Uterus (tissue), 4 donors: ENCODE results near the gene MYO15A. TPM values are rescaled to one million over a fixed set of nuclear protein-coding genes. Genes with fewer than 3 reads are reported as not detected.

Experiments
- DNase-seq, 2 donors: peaks; one replicate each; pipeline ENCODE4 v3.0.0-alpha.2; 2019 to 2020
- H3K27ac ChIP-seq, 2 donors: fragments of 200-600 bp; sonication (generic); 1 replicate in 1 of 2; 2 replicates in 1 of 2; pipeline ENCODE4 v1.5.1; 2016 to 2018
- H3K27me3 ChIP-seq, 2 donors: fragments of 200-600 bp; sonication (generic); one replicate each; pipeline ENCODE4 v1.5.1; 2018 to 2019; ENCODE audit warnings: control low read depth in 1 of 2
- H3K36me3 ChIP-seq, 2 donors: fragments of 200-600 bp; sonication (generic); one replicate each; pipeline ENCODE4 v1.5.1; 2019; ENCODE audit warnings: control low read depth in 1 of 2
- H3K4me1 ChIP-seq, 2 donors: fragments of 200-600 bp; sonication (generic); one replicate each; pipeline ENCODE4 v1.5.1; 2018 to 2019; ENCODE audit warnings: control low read depth in 1 of 2
- H3K4me3 ChIP-seq, 2 donors: fragments of 200-600 bp; sonication (generic); 1 replicate in 1 of 2; 2 replicates in 1 of 2; pipeline ENCODE4 v1.5.1; 2018 to 2019; ENCODE audit warnings: mild to moderate bottlenecking in 1 of 2
- H3K9me3 ChIP-seq, 2 donors: fragments of 200-600 bp; sonication (generic); one replicate each; pipeline ENCODE4 v1.5.1; 2019; ENCODE audit warnings: control low read depth in 1 of 2
- CTCF ChIP-seq, 4 experiments: fragments of 200-600 bp in 2 of 4; fragments of 450-650 bp in 2 of 4; sonication (generic) in 2 of 4; IDR thresholded peaks; one replicate each; pipeline ENCODE4 v1.5.1; 2016 to 2019; ENCODE audit warnings: antibody characterized with exemption in 4 of 4, mild to moderate bottlenecking in 2 of 4, moderate library complexity in 1 of 4
- POLR2A ChIP-seq, 2 donors: fragments of 450-650 bp; IDR thresholded peaks; one replicate each; pipeline ENCODE4 v1.6.1; 2016; ENCODE audit warnings: antibody characterized with exemption in 2 of 2, mild to moderate bottlenecking in 1 of 2, moderate library complexity in 1 of 2
- intact Hi-C: fragments of 100-400 bp; cut with DNase I; formaldehyde crosslinking; loops from one replicate; pipeline ENCODE4 v1.15.1; 2023; ENCODE audit warnings: low total_unique reads
- total RNA-seq, 4 donors: library from RNA; depleted of rRNA in 3 of 4; stranded (reverse); fragments of >200 nt in 3 of 4; gene quantifications; one replicate each; pipeline versions ENCODE4 v1.1.0 to v1.2.4, GENCODE V29; 2014 to 2023
- donor health status: DM: yes; HTN: yes; CAD: no.

MYO15A gene
- total RNA-seq, 4 donors from 2014 or later: 1.5 to 8.1 (median 2.9) TPM; not detected in 1

GRCh38 chr17:18066866-18067265 is 41.7 kb upstream of the MYO15A start:
- no peak for DNase-seq
- no peaks in the 10 kb centered on the region for H3K4me1 ChIP-seq
- H3K36me3 ChIP-seq: no peaks in the 10 kb centered on the region
- H3K4me3 ChIP-seq: no peak overlapping the region
- H3K9me3 ChIP-seq: no peaks in the 10 kb centered on the region
- TF ChIP-seq CTCF (IDR thresholded peaks at IDR 0.05): no peak
- TF ChIP-seq POLR2A (IDR thresholded peaks at IDR 0.05): no peak
- no peak overlapping the region for H3K27ac ChIP-seq
- intact Hi-C loops: no loop called here
- H3K27me3 ChIP-seq: no peaks in the 10 kb centered on the region

- no peak for DNase-seq
- TF ChIP-seq CTCF (IDR thresholded peaks at IDR 0.05) (no peak), POLR2A (IDR thresholded peaks at IDR 0.05) (no peak)
- intact Hi-C loops: no loop called here
- H3K27ac ChIP-seq: no peak overlapping the region
- H3K36me3 ChIP-seq: no peaks in the 10 kb centered on the region
- no peaks in the 10 kb centered on the region for H3K27me3 ChIP-seq
- H3K4me1 ChIP-seq: no peaks in the 10 kb centered on the region
- H3K9me3 ChIP-seq: no peaks in the 10 kb centered on the region
- no peak overlapping the region for H3K4me3 ChIP-seq
Measured at GRCh38 chr17:18069101-18069500, 39.5 kb upstream of the MYO15A start.

GRCh38 chr17:18070861-18071340 is 37.7 kb upstream of the MYO15A start:
- DNase-seq: peak in 1 of 2 donors; percentile 22
- H3K9me3 ChIP-seq: no peaks in the 10 kb centered on the region
- peak overlapping the region; percentile 14 to 52 for H3K27ac ChIP-seq
- no peaks in the 10 kb centered on the region for H3K4me1 ChIP-seq
- no peaks in the 10 kb centered on the region for H3K27me3 ChIP-seq
- intact Hi-C loops: no loop called here
- H3K4me3 ChIP-seq: no peak overlapping the region
- H3K36me3 ChIP-seq: no peaks in the 10 kb centered on the region
- TF ChIP-seq POLR2A (IDR thresholded peaks at IDR 0.05) (no peak), CTCF (IDR thresholded peaks at IDR 0.05) (no peak)

GRCh38 chr17:18071751-18072150 is 36.8 kb upstream of the MYO15A start:
- intact Hi-C loops: no loop called here
- DNase-seq: no peak
- Histone ChIP-seq H3K9me3 (no peaks in the 10 kb centered on the region), H3K4me3 (no peak overlapping the region), H3K27me3 (no peaks in the 10 kb centered on the region), H3K36me3 (no peaks in the 10 kb centered on the region), H3K27ac (no peak overlapping the region), H3K4me1 (no peaks in the 10 kb centered on the region)
- TF ChIP-seq CTCF (IDR thresholded peaks at IDR 0.05) (no peak), POLR2A (IDR thresholded peaks at IDR 0.05) (no peak)

GRCh38 chr17:18074566-18075272 is 33.8 kb upstream of the MYO15A start:
- no peaks in the 10 kb centered on the region for H3K36me3 ChIP-seq
- intact Hi-C loops: no loop called here
- DNase-seq: no peak
- no peak overlapping the region for H3K4me3 ChIP-seq
- no peak for TF ChIP-seq CTCF (IDR thresholded peaks at IDR 0.05)
- H3K27me3 ChIP-seq: no peaks in the 10 kb centered on the region
- no peaks in the 10 kb centered on the region for H3K4me1 ChIP-seq
- no peak overlapping the region for H3K27ac ChIP-seq
- no peaks in the 10 kb centered on the region for H3K9me3 ChIP-seq
